GF-D8 (cell line): ENCODE results near the gene ARHGEF19.
A peak's percentile ranks its signal among the peaks of the same experiment; 100 is the strongest.
"Not testable (repeated sequence)": the region's sequence is repeated elsewhere in the genome, so short reads cannot be mapped to it uniquely, and the experiment has no call there.

Experiments
- DNase-seq: peaks from one replicate; lab custom pipeline; 2025; lab: John Stamatoyannopoulos, UW

The ARHGEF19 gene

GRCh38 chr1:16221499-16221898 lies 9.0 kb upstream of the ARHGEF19 start:
- DNase-seq, result no peak

- DNase-seq, result no peak
Measured at GRCh38 chr1:16219968-16220500, 7.6 kb upstream of the ARHGEF19 start.

GRCh38 chr1:16218674-16219071 lies 6.2 kb upstream of the ARHGEF19 start:
- no peak for DNase-seq

- DNase-seq, result no peak
Measured at GRCh38 chr1:16218014-16218673, 5.7 kb upstream of the ARHGEF19 start.

GRCh38 chr1:16217061-16217785 lies 4.8 kb upstream of the ARHGEF19 start:
- DNase-seq, result peak; percentile 57

- DNase-seq, result no peak
Measured at GRCh38 chr1:16215882-16216753, 3.7 kb upstream of the ARHGEF19 start.

GRCh38 chr1:16215240-16215639 lies 2.8 kb upstream of the ARHGEF19 start:
- DNase-seq, result not testable (repeated sequence)

- not testable (repeated sequence) for DNase-seq
Measured at GRCh38 chr1:16213544-16213943, 1.1 kb upstream of the ARHGEF19 start.

GRCh38 chr1:16213013-16213412 lies 561 bp upstream of the ARHGEF19 start:
- DNase-seq, result no peak

- DNase-seq, result no peak
Measured at GRCh38 chr1:16211824-16212223, 628 bp downstream of the ARHGEF19 start.

GRCh38 chr1:16210581-16210980 lies 1.9 kb downstream of the ARHGEF19 start:
- DNase-seq, result no peak

- no peak for DNase-seq
Measured at GRCh38 chr1:16209847-16210407, 2.5 kb downstream of the ARHGEF19 start.

- no peak for DNase-seq
Measured at GRCh38 chr1:16209132-16209846, 3.2 kb downstream of the ARHGEF19 start.

- DNase-seq, result no peak
Measured at GRCh38 chr1:16208270-16208987, 4.0 kb downstream of the ARHGEF19 start.

- DNase-seq, result no peak
Measured at GRCh38 chr1:16207318-16208269, 4.9 kb downstream of the ARHGEF19 start.

GRCh38 chr1:16206547-16207317 lies 5.7 kb downstream of the ARHGEF19 start:
- DNase-seq, result peak; percentile 92

- no peak for DNase-seq
Measured at GRCh38 chr1:16205891-16206546, 6.4 kb downstream of the ARHGEF19 start.

GRCh38 chr1:16205334-16205671 lies 7.1 kb downstream of the ARHGEF19 start:
- DNase-seq, result no peak
